Esophagus squamous epithelium (tissue), 4 donors: ENCODE measurements around the gene EFCAB8.

ENCODE experiments used
- POLR2A ChIP-seq, 4 donors: fragments of 450-650 bp; IDR thresholded peaks; one replicate each; pipeline ENCODE4 v1.6.1; 2017; ENCODE audit warnings: antibody characterized with exemption in 4 of 4, mild to moderate bottlenecking in 4 of 4, moderate library complexity in 3 of 4
- TF ChIP-seq, protein P1 (sequence below), 6 experiments: fragments of 450-650 bp in 4 of 6; fragments of 200-600 bp in 2 of 6; sonication (generic) in 2 of 6; IDR thresholded peaks; one replicate each; pipeline ENCODE4 v1.5.1; 2016 to 2019; ENCODE audit warnings: antibody characterized with exemption in 6 of 6, mild to moderate bottlenecking in 4 of 6, moderate library complexity in 4 of 6

DNA sequence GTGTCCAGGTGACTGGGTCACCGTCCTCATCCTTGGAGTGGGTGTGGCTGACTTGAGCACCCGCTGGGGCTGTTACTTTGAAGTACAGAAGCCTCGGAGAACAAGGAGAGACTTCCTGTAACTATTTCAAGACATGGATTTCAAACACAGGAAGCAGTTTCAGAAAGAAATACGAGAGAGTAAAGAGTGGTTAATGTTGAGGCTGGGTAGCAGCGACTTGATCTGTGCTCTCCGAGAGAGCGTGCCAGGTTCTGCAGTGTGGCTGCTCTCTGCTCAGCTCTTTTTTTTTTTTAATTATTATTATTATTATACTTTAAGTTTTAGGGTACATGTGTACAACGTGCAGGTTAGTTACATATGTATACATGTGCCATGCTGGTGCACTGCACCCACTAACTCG lies 17.5 kb upstream of the EFCAB8 start:
- TF ChIP-seq, protein P1, sequence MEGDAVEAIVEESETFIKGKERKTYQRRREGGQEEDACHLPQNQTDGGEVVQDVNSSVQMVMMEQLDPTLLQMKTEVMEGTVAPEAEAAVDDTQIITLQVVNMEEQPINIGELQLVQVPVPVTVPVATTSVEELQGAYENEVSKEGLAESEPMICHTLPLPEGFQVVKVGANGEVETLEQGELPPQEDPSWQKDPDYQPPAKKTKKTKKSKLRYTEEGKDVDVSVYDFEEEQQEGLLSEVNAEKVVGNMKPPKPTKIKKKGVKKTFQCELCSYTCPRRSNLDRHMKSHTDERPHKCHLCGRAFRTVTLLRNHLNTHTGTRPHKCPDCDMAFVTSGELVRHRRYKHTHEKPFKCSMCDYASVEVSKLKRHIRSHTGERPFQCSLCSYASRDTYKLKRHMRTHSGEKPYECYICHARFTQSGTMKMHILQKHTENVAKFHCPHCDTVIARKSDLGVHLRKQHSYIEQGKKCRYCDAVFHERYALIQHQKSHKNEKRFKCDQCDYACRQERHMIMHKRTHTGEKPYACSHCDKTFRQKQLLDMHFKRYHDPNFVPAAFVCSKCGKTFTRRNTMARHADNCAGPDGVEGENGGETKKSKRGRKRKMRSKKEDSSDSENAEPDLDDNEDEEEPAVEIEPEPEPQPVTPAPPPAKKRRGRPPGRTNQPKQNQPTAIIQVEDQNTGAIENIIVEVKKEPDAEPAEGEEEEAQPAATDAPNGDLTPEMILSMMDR (IDR thresholded peaks at IDR 0.05) = no peak
- TF ChIP-seq POLR2A (IDR thresholded peaks at IDR 0.05) = no peak
